Mucosa of descending colon (tissue), 3 donors: ENCODE data around the gene MOV10. TPM values are rescaled to one million over a fixed set of nuclear protein-coding genes. Genes with fewer than 3 reads are reported as not detected.

Source experiments
- ATAC-seq: fragments of 200-7000 bp; cut with Tn5 transposase; one replicate; pipeline ENCODE4 v1.9.1; 2020; ENCODE audit warnings: mild to moderate bottlenecking, moderate library complexity
- DNase-seq, 3 donors: peaks; one replicate each; pipeline ENCODE4 v3.0.0-alpha.2; 2020
- H3K36me3 ChIP-seq: fragments of 200-600 bp; one replicate; pipeline ENCODE4 v1.8.0; 2021; ENCODE audit warnings: low read depth, mild to moderate bottlenecking
- H3K4me1 ChIP-seq: fragments of 200-600 bp; one replicate; pipeline ENCODE4 v1.8.0; 2021; ENCODE audit warnings: low read depth, mild to moderate bottlenecking
- H3K4me3 ChIP-seq: fragments of 200-600 bp; one replicate; pipeline ENCODE4 v1.8.0; 2021; ENCODE audit warnings: mild to moderate bottlenecking
- H3K9me3 ChIP-seq: fragments of 200-600 bp; one replicate; pipeline ENCODE4 v1.8.0; 2021; ENCODE audit warnings: mild to moderate bottlenecking
- CTCF ChIP-seq: fragments of 200-600 bp; IDR thresholded peaks from one replicate; pipeline ENCODE4 v1.8.0; 2022; ENCODE audit warnings: antibody characterized with exemption, mild to moderate bottlenecking
- intact Hi-C, 2 donors: fragments of 100-400 bp; cut with DNase I in 1 of 2; cut with micrococcal nuclease in 1 of 2; formaldehyde crosslinking; loops; one replicate each; pipeline versions ENCODE4 v1.11.0 to v1.11.1; 2022; cut with DNase I, micrococcal nuclease
- total RNA-seq, 3 donors: library from RNA; stranded (reverse); fragmentation: NEBNext Ultra II Directional in 2 of 3; extraction: Animal tissue kit (Norgen Biotek cat#: 25700) in 2 of 3; gene quantifications; one replicate each; pipeline versions ENCODE4 v1.2.1 to v1.2.4, GENCODE V29; 2021 to 2023
- donor health status: DM: no; HTN: no; CAD: no; lungs with moderate emphysema.
- donor health status: DM: no; HTN: no; CAD: no.
- donor health status: DM: no; HTN: yes; CAD: no.

The MOV10 gene
- total RNA-seq, 3 donors from 2014 or later: 66.4 to 85.2 (median 77.6) TPM

- Histone ChIP-seq H3K9me3 (no peaks in the 10 kb centered on the region), H3K36me3 (no peaks in the 10 kb centered on the region), H3K4me3 (no peak overlapping the region), H3K4me1 (peaks cover 63% of the 10 kb centered on the region)
- DNase-seq (no peak), ATAC-seq (no peak)
- intact Hi-C loops: no loop called here
- TF ChIP-seq CTCF: no peak
Measured at GRCh38 chr1:112702067-112702395, 27.6 kb downstream of the MOV10 start.

GRCh38 chr1:112702420-112703261, 28.2 kb downstream of the MOV10 start:
- Histone ChIP-seq H3K9me3 (no peaks in the 10 kb centered on the region), H3K36me3 (no peaks in the 10 kb centered on the region), H3K4me3 (no peak overlapping the region), H3K4me1 (peaks cover 66% of the 10 kb centered on the region)
- ATAC-seq: no peak
- TF ChIP-seq CTCF: no peak
- intact Hi-C loops: no loop called here
- DNase-seq: no peak

GRCh38 chr1:112703706-112704105, 29.2 kb downstream of the MOV10 start:
- Histone ChIP-seq H3K4me3 (no peak overlapping the region), H3K9me3 (no peaks in the 10 kb centered on the region), H3K4me1 (peaks cover 65% of the 10 kb centered on the region), H3K36me3 (no peaks in the 10 kb centered on the region)
- no peak for TF ChIP-seq CTCF
- intact Hi-C loops: no loop called here
- DNase-seq (no peak), ATAC-seq (no peak)

GRCh38 chr1:112704391-112704933, 30.0 kb downstream of the MOV10 start:
- H3K4me3 ChIP-seq: no peak overlapping the region
- no peaks in the 10 kb centered on the region for H3K36me3 ChIP-seq

GRCh38 chr1:112704934-112705627, 30.6 kb downstream of the MOV10 start:
- TF ChIP-seq CTCF: no peak
- peak; percentile 71 for ATAC-seq
- H3K36me3 ChIP-seq: no peaks in the 10 kb centered on the region
- intact Hi-C loops: loop anchor here in 1 of 2 donors (5.0 kb wide), 1 partner anchor 313 kb away; no protein-coding TSS in a partner anchor
- peak; percentile 84 to 90 (median 84) for DNase-seq
- H3K4me3 ChIP-seq: peak overlapping the region; percentile 5
- H3K9me3 ChIP-seq: no peaks in the 10 kb centered on the region
- H3K4me1 ChIP-seq: peaks cover 51% of the 10 kb centered on the region

More at GRCh38 chr1:112704391-112704933, 30.0 kb downstream of the MOV10 start:
- Histone ChIP-seq H3K9me3 (no peaks in the 10 kb centered on the region), H3K4me1 (peaks cover 58% of the 10 kb centered on the region)
- ATAC-seq: no peak
- intact Hi-C loops: no loop called here
- TF ChIP-seq CTCF: no peak
- no peak for DNase-seq
